K562 (cell line): Measurements from ENCODE around the gene ESR2. TPM values are rescaled to one million over a fixed set of nuclear protein-coding genes. Genes with fewer than 3 reads are reported as not detected.

Experiments used
- ATAC-seq: fragments of 200-7000 bp; cut with Tn5 transposase; 3 replicates; pipeline ENCODE4 v1.9.1; 2020; ENCODE audit warnings: moderate library complexity
- BruUV-seq: library from RNA; stranded (reverse); fragments of 400-500 nt; replicated peaks from 2 replicates; lab custom pipeline; 2021; lab: Mats Ljungman, UMichigan
- CTCF ChIA-PET: fragments of 300-600 bp; formaldehyde crosslinking; extraction: SDS; loops from one replicate; lab custom pipeline; 2021; ENCODE audit warnings: low intra/inter-chr PET ratio; lab: Yijun Ruan, JAX
- POLR2A ChIA-PET: fragments of 300-600, 350-650 bp; sonication (Branson Sonifier 250); formaldehyde crosslinking; extraction: SDS; loops from one replicate; lab custom pipeline; 2021; ENCODE audit warnings: antibody characterized with exemption, inconsistent platforms; lab: Yijun Ruan, JAX
- DNase-seq, 4 experiments: peaks; one replicate each; pipeline versions ENCODE4 v3.0.0 to v3.0.0-alpha.2; 2011 to 2018; ENCODE audit warnings: low spot score in 3 of 4, mixed read lengths in 3 of 4; ENCODE audit errors: extremely low read depth in 1 of 4
- FAIRE-seq: peaks from 2 replicates; lab custom pipeline; 2011; peaks lifted over from hg19 to GRCh38; lab: Jason Lieb, UNC
- H2AFZ ChIP-seq: 2 replicates; pipeline ENCODE4 v1.6.0; 2011; ENCODE audit warnings: low read depth, low read length, control low read depth, inconsistent platforms
- H3K27ac ChIP-seq: fragments of 200-600 bp; 3 replicates; pipeline ENCODE4 v1.8.0; 2011; ENCODE audit warnings: low read depth, mild to moderate bottlenecking, control low read depth, inconsistent platforms, low read length, moderate library complexity, mixed read lengths; ENCODE audit errors: extremely low read depth
- H3K27me3 ChIP-seq, 2 experiments: fragments of 300-600 bp in 1 of 2; 2 replicates in 1 of 2; 3 replicates in 1 of 2; pipeline versions ENCODE4 v1.6.0 to v1.8.0; 2011; ENCODE audit warnings: inconsistent platforms in 2 of 2, low read length in 2 of 2, mild to moderate bottlenecking in 1 of 2, mixed read lengths in 1 of 2, moderate library complexity in 1 of 2; ENCODE audit not compliant: control insufficient read depth in 2 of 2, insufficient read depth in 2 of 2
- H3K36me3 ChIP-seq: fragments of 300-600 bp; 3 replicates; pipeline ENCODE4 v1.8.0; 2011; ENCODE audit warnings: mild to moderate bottlenecking, low read length, inconsistent platforms; ENCODE audit not compliant: control insufficient read depth, insufficient read depth
- H3K4me1 ChIP-seq, 2 experiments: fragments of 200-600 bp in 1 of 2; replicated peaks in 1 of 2; 2 replicates in 1 of 2; 3 replicates in 1 of 2; pipeline versions ENCODE4 v1.5.1 to v1.8.0; 2011; ENCODE audit warnings: inconsistent platforms in 2 of 2, low read length in 2 of 2, mild to moderate bottlenecking in 1 of 2, mixed read lengths in 1 of 2, moderate library complexity in 1 of 2; ENCODE audit not compliant: control insufficient read depth in 2 of 2, insufficient read depth in 2 of 2
- H3K4me2 ChIP-seq: 2 replicates; pipeline ENCODE4 v1.6.1; 2011; ENCODE audit warnings: low read length, control low read depth, inconsistent platforms, mixed read lengths; ENCODE audit not compliant: insufficient read depth
- H3K4me3 ChIP-seq: fragments of 200-600 bp; sonication (generic), shearing (Covaris generic); 2 replicates; pipeline ENCODE4 v1.5.1; 2016; ENCODE audit warnings: control low read depth, inconsistent platforms
- H3K79me2 ChIP-seq: fragments of 200-600 bp; 3 replicates; pipeline ENCODE4 v1.8.0; 2011; ENCODE audit warnings: low read length, inconsistent platforms; ENCODE audit not compliant: control insufficient read depth, insufficient read depth
- H3K9ac ChIP-seq, 2 experiments: 2 replicates each; pipeline versions ENCODE4 v1.6.0 to v1.6.1; 2011; ENCODE audit warnings: low read depth in 2 of 2, low read length in 2 of 2, control low read depth in 1 of 2, inconsistent platforms in 1 of 2, mild to moderate bottlenecking in 1 of 2, mixed read lengths in 1 of 2; ENCODE audit not compliant: insufficient read depth in 1 of 2
- H3K9me1 ChIP-seq: one replicate; pipeline ENCODE4 v1.6.0; 2011; ENCODE audit warnings: inconsistent platforms, mild to moderate bottlenecking, low read length, moderate library complexity; ENCODE audit not compliant: control insufficient read depth, insufficient read depth
- H3K9me3 ChIP-seq: replicated peaks from 2 replicates; pipeline ENCODE4 v1.5.1; 2011; ENCODE audit warnings: low read depth, low read length, inconsistent platforms; ENCODE audit not compliant: control insufficient read depth, insufficient read depth
- H4K20me1 ChIP-seq: replicated peaks from 2 replicates; pipeline ENCODE4 v1.6.1; 2011; ENCODE audit warnings: low read length, inconsistent platforms, mixed read lengths; ENCODE audit not compliant: control insufficient read depth, insufficient read depth
- CBX8 ChIP-seq: fragments of 200-600 bp; sonication (generic); IDR thresholded peaks from 2 replicates; pipeline ENCODE4 v1.6.1; 2012; ENCODE audit warnings: borderline replicate concordance, mixed run types, low read depth, mild to moderate bottlenecking, moderate library complexity, mixed read lengths, low read length, control low read depth, inconsistent platforms; ENCODE audit not compliant: poor library complexity, severe bottlenecking; ENCODE audit errors: extremely low read depth
- DDX20 ChIP-seq: fragments of 450-650 bp; IDR thresholded peaks from 2 replicates; pipeline ENCODE4 v1.6.1; 2016; ENCODE audit warnings: missing genetic modification characterization, low read depth, mild to moderate bottlenecking, missing compliant biosample characterization, moderate library complexity
- EHMT2 ChIP-seq: fragments of 450-650 bp; IDR thresholded peaks from 2 replicates; pipeline ENCODE4 v1.6.1; 2018; ENCODE audit warnings: antibody characterized with exemption
- ELF4 ChIP-seq: fragments of 450-650 bp; formaldehyde crosslinking; IDR thresholded peaks from 2 replicates; pipeline ENCODE4 v1.4.0; 2022; ENCODE audit warnings: missing genetic modification characterization
- KDM1A ChIP-seq, 2 experiments: fragments of 450-650 bp; IDR thresholded peaks; 2 replicates each; pipeline ENCODE4 v1.6.1; 2016; ENCODE audit warnings: mild to moderate bottlenecking in 2 of 2
- KHSRP ChIP-seq: fragments of 450-650 bp; IDR thresholded peaks from 2 replicates; pipeline ENCODE4 v1.6.1; 2017
- MAX ChIP-seq: sonication (generic); formaldehyde crosslinking; IDR thresholded peaks from 2 replicates; pipeline ENCODE4 v1.9.0; 2022; ENCODE audit warnings: mild to moderate bottlenecking, missing genetic modification reagents
- NR2C2 ChIP-seq, 2 experiments: fragments of 200-800 bp in 1 of 2; sonication (Bioruptor generic) in 1 of 2; sonication (generic) in 1 of 2; formaldehyde crosslinking in 1 of 2; IDR thresholded peaks; 2 replicates each; pipeline versions ENCODE4 v1.6.1 to v1.8.0; 2016 to 2022; ENCODE audit warnings: mild to moderate bottlenecking in 1 of 2, missing compliant biosample characterization in 1 of 2, missing genetic modification characterization in 1 of 2, missing genetic modification reagents in 1 of 2
- RBM17 ChIP-seq: fragments of 200-400 bp; formaldehyde crosslinking; IDR thresholded peaks from 2 replicates; pipeline ENCODE4 v1.6.1; 2017; ENCODE audit warnings: low read depth, mild to moderate bottlenecking, low read length, borderline replicate concordance
- SMAD4 ChIP-seq: fragments of 250-450 bp; sonication (Bioruptor Pico); conservative IDR thresholded peaks from 2 replicates; pipeline ENCODE4 v1.8.0; 2021; ENCODE audit warnings: inconsistent platforms, mild to moderate bottlenecking, moderate library complexity
- SRSF3 ChIP-seq: fragments of 200-400 bp; formaldehyde crosslinking; IDR thresholded peaks from 2 replicates; pipeline ENCODE4 v1.6.1; 2016; ENCODE audit warnings: mild to moderate bottlenecking, low read length, moderate library complexity; ENCODE audit not compliant: insufficient read depth
- ZNF717 ChIP-seq: fragments of 250-450 bp; sonication (Bioruptor Pico); IDR thresholded peaks from 2 replicates; pipeline ENCODE4 v1.5.0; 2021
- ZNF785 ChIP-seq: fragments of 250-450 bp; sonication (Bioruptor Pico); IDR thresholded peaks from 2 replicates; pipeline ENCODE4 v1.4.0; 2020; ENCODE audit warnings: mild to moderate bottlenecking
- WGBS: fragments of 100-300 bp; shearing (Covaris generic); methylation state at CpG from one replicate; pipeline ENCODE4 v1.1.6; 2016; ENCODE audit warnings: low coverage, mixed read lengths; ENCODE audit not compliant: insufficient coverage; ENCODE audit errors: missing lambda C conversion rate; 5-methylcytosine and 5-hydroxymethylcytosine counted together
- in situ Hi-C: fragments of 300-500 bp; cut with MboI; formaldehyde crosslinking; loops from 4 replicates; pipeline ENCODE4 v1.15.0; 2018; ENCODE audit warnings: inconsistent platforms, mixed read lengths
- intact Hi-C: fragments of 100-400 bp; cut with micrococcal nuclease; formaldehyde crosslinking; loops from 2 replicates; pipeline ENCODE4 v1.14.2; 2022
- polyA plus RNA-seq, 8 experiments: library from polyadenylated mRNA; depleted of rRNA in 4 of 8; stranded (reverse) in 5 of 8; unstranded in 3 of 8; fragments of >200 nt; fragmentation: Nextera tagmentation in 2 of 8; fragmentation: Illumina TruSeq in 1 of 8; extraction: Ambion mirVana in 2 of 8; extraction: Trizol in 1 of 8; gene quantifications; 2 replicates each; pipeline versions ENCODE4 v1.2.1 to v1.2.3, GENCODE V29; 2011 to 2014; ENCODE audit warnings: inconsistent platforms in 1 of 8, missing spikeins in 1 of 8
- total RNA-seq, 7 experiments: library from RNA; depleted of rRNA in 6 of 7; stranded (reverse); fragments of >200 nt in 6 of 7; fragmentation: Illumina TruSeq in 2 of 7; extraction: Trizol in 2 of 7; gene quantifications; 2 replicates each; pipeline versions ENCODE4 v1.2.1 to v1.2.3, GENCODE V29; 2011 to 2021; ENCODE audit warnings: low replicate concordance in 1 of 7
- TF ChIP-seq, protein P1 (sequence below): sonication (generic); formaldehyde crosslinking; IDR thresholded peaks from 2 replicates; pipeline ENCODE4 v1.8.1; 2023; ENCODE audit warnings: mild to moderate bottlenecking, missing genetic modification reagents, moderate library complexity

The ESR2 gene
- total and polyA plus RNA-seq, 9 of the 15 experiments (the other 6 are each of a cell fraction or from before 2014, with no cell fraction given) = 0.07 to 3.8 (median 2.0) TPM

DNA sequence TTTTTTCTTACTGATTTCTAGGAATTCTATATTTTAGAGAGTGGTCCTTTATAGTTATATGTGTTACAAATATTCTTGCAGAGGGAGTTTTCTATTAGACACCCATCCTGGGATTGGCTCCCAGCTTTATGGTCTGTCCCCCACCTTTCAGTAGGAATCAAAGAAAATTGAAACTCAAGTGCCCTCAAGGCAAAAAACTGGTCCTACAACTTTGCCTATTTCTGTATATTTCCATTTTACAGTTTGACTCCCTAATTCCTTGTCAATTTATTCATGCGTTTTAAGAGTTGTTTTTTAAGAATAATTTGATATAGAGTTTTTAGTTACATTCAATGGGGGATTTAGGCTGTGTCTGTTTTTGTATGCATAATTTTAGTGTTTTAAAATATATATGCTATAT, 232.5 kb downstream of the ESR2 start:
- Histone ChIP-seq H3K4me1 (no peaks in the 10 kb centered on the region), H3K27ac (no peak overlapping the region), H3K4me3 (no peak overlapping the region), H3K4me2 (no peak overlapping the region), H3K9me3 (no peaks in the 10 kb centered on the region), H4K20me1 (no peaks in the 10 kb centered on the region), H3K36me3 (no peaks in the 10 kb centered on the region), H3K27me3 (no peaks in the 10 kb centered on the region), H2AFZ (no peak overlapping the region), H3K9ac (no peak overlapping the region), H3K9me1 (no peaks in the 10 kb centered on the region), H3K79me2 (no peaks in the 10 kb centered on the region)
- intact Hi-C loops = loop anchor here (5.0 kb wide), 1 partner anchor 241 kb away; no protein-coding TSS in a partner anchor
- ChIA-PET POLR2A (no interaction called here), CTCF (no interaction called here)
- DNase-seq = no peak
- BruUV-seq = no TSS peak
- no peak for FAIRE-seq
- ATAC-seq = no peak
- in situ Hi-C loops = no loop called here
- 13% methylated on average over 1 of the region's 1 CpG for WGBS
- TF ChIP-seq EHMT2 (no peak), SMAD4 (CRISPR knock-in tag) (no peak), NR2C2 (CRISPR knock-in tag; IDR thresholded peaks at IDR 0.05) (no peak), NR2C2 (tag; IDR thresholded peaks at IDR 0.05) (no peak), ZNF785 (CRISPR knock-in tag) (no peak), KHSRP (no peak), DDX20 (tag) (no peak), ZNF717 (no peak), ELF4 (CRISPR knock-in tag) (no peak), RBM17 (no peak), KDM1A (IDR thresholded peaks at IDR 0.05) (no peak), MAX (CRISPR knock-in tag) (no peak), SRSF3 (no peak), CBX8 (no peak)
- TF ChIP-seq, protein P1, sequence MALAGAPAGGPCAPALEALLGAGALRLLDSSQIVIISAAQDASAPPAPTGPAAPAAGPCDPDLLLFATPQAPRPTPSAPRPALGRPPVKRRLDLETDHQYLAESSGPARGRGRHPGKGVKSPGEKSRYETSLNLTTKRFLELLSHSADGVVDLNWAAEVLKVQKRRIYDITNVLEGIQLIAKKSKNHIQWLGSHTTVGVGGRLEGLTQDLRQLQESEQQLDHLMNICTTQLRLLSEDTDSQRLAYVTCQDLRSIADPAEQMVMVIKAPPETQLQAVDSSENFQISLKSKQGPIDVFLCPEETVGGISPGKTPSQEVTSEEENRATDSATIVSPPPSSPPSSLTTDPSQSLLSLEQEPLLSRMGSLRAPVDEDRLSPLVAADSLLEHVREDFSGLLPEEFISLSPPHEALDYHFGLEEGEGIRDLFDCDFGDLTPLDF (CRISPR knock-in tag) = no peak
